Body of pancreas (tissue), 4 donors: Measurements from ENCODE around the gene SEMA4D. TPM values are rescaled to one million over a fixed set of nuclear protein-coding genes. Genes with fewer than 3 reads are reported as not detected.

Experiments
- ATAC-seq: fragments of 150-250 bp; one replicate; pipeline ENCODE4 v1.9.1; 2016
- DNase-seq, 4 donors: peaks; one replicate each; pipeline ENCODE4 v3.0.0-alpha.2; 2019
- H3K27ac ChIP-seq, 4 donors: fragments of 200-600 bp; sonication (generic); 1 replicate in 3 of 4; 2 replicates in 1 of 4; pipeline versions ENCODE4 v1.5.1 to v1.6.1; 2016 to 2019; ENCODE audit warnings: mild to moderate bottlenecking in 1 of 4, mixed read lengths in 1 of 4, moderate library complexity in 1 of 4
- H3K27me3 ChIP-seq, 2 donors: fragments of 200-600 bp; sonication (generic); one replicate each; pipeline ENCODE4 v1.6.0; 2016; ENCODE audit warnings: mild to moderate bottlenecking in 1 of 2
- H3K36me3 ChIP-seq, 2 donors: fragments of 200-600 bp; sonication (generic); replicated peaks in 1 of 2; 2 replicates each; pipeline ENCODE4 v1.5.1; 2016; ENCODE audit warnings: low read depth in 2 of 2; ENCODE audit not compliant: insufficient read depth in 1 of 2
- H3K4me1 ChIP-seq: fragments of 200-600 bp; sonication (generic); one replicate; pipeline ENCODE4 v1.6.0; 2016
- H3K4me3 ChIP-seq, 2 donors: fragments of 200-600 bp; sonication (generic); 1 replicate in 1 of 2; 2 replicates in 1 of 2; pipeline ENCODE4 v1.5.1; 2016 to 2019
- H3K9me3 ChIP-seq, 3 donors: fragments of 200-600 bp; sonication (generic); 1 replicate in 2 of 3; 2 replicates in 1 of 3; pipeline ENCODE4 v1.5.1; 2016
- CTCF ChIP-seq, 7 experiments: fragments of 450-650 bp in 4 of 7; fragments of 200-600 bp in 3 of 7; sonication (generic) in 3 of 7; IDR thresholded peaks; one replicate each; pipeline ENCODE4 v1.5.1; 2016 to 2019; ENCODE audit warnings: antibody characterized with exemption in 7 of 7
- POLR2A ChIP-seq, 3 donors: fragments of 450-650 bp; IDR thresholded peaks; one replicate each; pipeline ENCODE4 v1.6.1; 2016; ENCODE audit warnings: antibody characterized with exemption in 3 of 3, mild to moderate bottlenecking in 2 of 3
- WGBS, 2 donors: methylation state at CpG; one replicate each; pipeline ENCODE4 v1.1.5; 2017; 5-methylcytosine and 5-hydroxymethylcytosine counted together
- intact Hi-C: fragments of 100-400 bp; cut with DNase I; formaldehyde crosslinking; loops from one replicate; pipeline ENCODE4 v1.15.1; 2023
- total RNA-seq, 2 donors: library from RNA; depleted of rRNA; stranded (reverse); fragments of >200 nt; gene quantifications; one replicate each; pipeline ENCODE4 v1.1.0, GENCODE V29; 2016

Gene SEMA4D
- total RNA-seq, 2 donors from 2014 or later, result 15.6 to 18.1 TPM

- TF ChIP-seq CTCF (IDR thresholded peaks at IDR 0.05), result no peak
- TF ChIP-seq POLR2A (IDR thresholded peaks at IDR 0.05), result no peak
- Histone ChIP-seq H3K9me3 (no peaks in the 10 kb centered on the region), H3K4me3 (peak overlapping the region in 1 of 2 donors; percentile 70), H3K36me3 (no peaks in the 10 kb centered on the region), H3K27ac (peak overlapping the region in 3 of 4 donors; percentile 13 to 74 (median 67)), H3K27me3 (no peaks in the 10 kb centered on the region), H3K4me1 (peaks cover 14% of the 10 kb centered on the region)
- ATAC-seq (no peak), DNase-seq (no peak)
- 23 to 54% methylated on average over 11 to 14 of the region's 14 CpGs for WGBS, 2 donors
- intact Hi-C loops, result no loop called here
These were observed 1.2 kb downstream of the SEMA4D start for GRCh38 chr9:89496645-89497256.

DNA sequence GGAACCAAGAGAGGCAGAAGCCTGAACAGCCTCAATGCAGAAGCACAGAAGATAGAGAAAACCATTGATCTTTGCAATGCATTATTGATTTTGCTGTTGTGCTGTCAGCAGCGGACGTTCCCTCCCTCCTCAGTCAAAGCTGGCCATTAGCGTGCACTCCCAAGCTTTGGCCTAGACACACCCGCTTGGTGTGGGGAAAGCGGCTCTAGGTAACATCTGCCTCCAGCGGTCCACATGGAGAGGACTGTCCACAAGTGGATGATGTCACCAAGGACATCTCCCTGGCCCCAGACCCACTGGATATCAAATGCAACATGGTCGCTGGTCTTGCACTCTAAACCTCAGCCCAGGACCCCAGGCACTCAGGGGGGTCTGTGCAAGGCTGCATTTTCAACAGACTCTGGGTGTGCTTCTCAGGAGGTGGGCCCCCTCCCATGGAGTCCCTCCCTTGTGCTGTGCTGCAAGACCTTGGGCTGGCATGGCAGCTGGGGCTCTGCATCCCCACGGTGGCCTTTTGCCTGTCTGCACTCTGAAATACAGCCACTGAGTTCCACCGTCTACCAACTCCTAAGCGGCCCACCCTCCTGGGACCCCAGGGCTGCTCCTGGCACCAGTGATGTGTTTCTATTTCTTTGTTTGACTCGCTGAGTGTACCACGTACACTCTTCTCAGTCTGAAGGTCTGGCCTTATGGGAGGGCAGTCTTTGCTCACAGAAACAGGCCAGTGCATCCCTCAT is 1.9 kb downstream of the SEMA4D start:
- Histone ChIP-seq H3K36me3 (no peaks in the 10 kb centered on the region), H3K27ac (no peak overlapping the region), H3K4me1 (peaks cover 14% of the 10 kb centered on the region), H3K4me3 (no peak overlapping the region), H3K27me3 (no peaks in the 10 kb centered on the region), H3K9me3 (no peaks in the 10 kb centered on the region)
- DNase-seq (no peak), ATAC-seq (no peak)
- 76 to 86% methylated on average over 11 to 12 of the region's 12 CpGs for WGBS, 2 donors
- TF ChIP-seq POLR2A (IDR thresholded peaks at IDR 0.05) (no peak), CTCF (IDR thresholded peaks at IDR 0.05) (no peak)
- intact Hi-C loops, result no loop called here

- DNase-seq, result no peak
- intact Hi-C loops, result no loop called here
- no peak overlapping the region for H3K4me3 ChIP-seq
- H3K27me3 ChIP-seq, result no peaks in the 10 kb centered on the region
- no peaks in the 10 kb centered on the region for H3K36me3 ChIP-seq
- peaks cover 14% of the 10 kb centered on the region for H3K4me1 ChIP-seq
- TF ChIP-seq CTCF (IDR thresholded peaks at IDR 0.05) (no peak), POLR2A (IDR thresholded peaks at IDR 0.05) (no peak)
- no peak overlapping the region for H3K27ac ChIP-seq
- 78 to 89% methylated on average over 5 of the region's 5 CpGs for WGBS, 2 donors
- no peak for ATAC-seq
- no peaks in the 10 kb centered on the region for H3K9me3 ChIP-seq
These were observed 3.7 kb downstream of the SEMA4D start for GRCh38 chr9:89494199-89494598.

DNA sequence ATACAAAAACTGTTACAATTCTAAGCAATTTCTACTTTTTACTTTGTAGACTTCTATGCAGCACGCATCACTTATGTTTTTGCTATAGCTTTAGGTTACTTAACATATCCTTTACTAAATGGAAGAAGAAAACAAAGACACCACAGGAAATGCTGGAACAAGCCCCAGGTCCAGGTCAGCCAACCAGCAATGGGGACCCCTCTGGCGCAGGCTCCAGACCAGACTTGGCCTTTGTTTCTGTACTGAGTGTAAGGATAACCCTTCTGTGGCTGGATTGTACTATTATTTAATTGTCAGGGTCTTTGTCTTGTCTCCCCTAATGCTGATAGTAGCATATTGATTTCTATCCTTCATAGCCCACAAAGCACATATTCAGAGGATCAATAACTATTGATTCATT is 4.2 kb downstream of the SEMA4D start:
- intact Hi-C loops, result no loop called here
- no peak for ATAC-seq
- no peaks in the 10 kb centered on the region for H3K36me3 ChIP-seq
- 83 to 95% methylated on average over 2 of the region's 2 CpGs for WGBS, 2 donors
- H3K4me3 ChIP-seq, result no peak overlapping the region
- DNase-seq, result no peak
- no peak for TF ChIP-seq POLR2A (IDR thresholded peaks at IDR 0.05)
- TF ChIP-seq CTCF (IDR thresholded peaks at IDR 0.05), result no peak
- H3K9me3 ChIP-seq, result no peaks in the 10 kb centered on the region
- H3K27me3 ChIP-seq, result no peaks in the 10 kb centered on the region
- H3K27ac ChIP-seq, result no peak overlapping the region
- peaks cover 14% of the 10 kb centered on the region for H3K4me1 ChIP-seq
